Right lung (tissue), 5 donors: ENCODE results near the gene PRRT3. TPM values are rescaled to one million over a fixed set of nuclear protein-coding genes. Genes with fewer than 3 reads are reported as not detected.
"Not testable (repeated sequence)": the region's sequence is repeated elsewhere in the genome, so short reads cannot be mapped to it uniquely, and the experiment has no call there.

Source experiments
- DNase-seq, 2 donors: peaks; one replicate each; pipeline ENCODE4 v3.0.0-alpha.2; 2013
- polyA plus RNA-seq, 5 donors: library from polyadenylated mRNA; unstranded; fragments of 120-200 nt; gene quantifications; one replicate each; pipeline versions ENCODE4 v1.2.1 to v1.2.3, GENCODE V29; 2013; ENCODE audit warnings: inconsistent platforms in 1 of 5, low replicate concordance in 1 of 5; ENCODE audit not compliant: insufficient read length in 5 of 5, insufficient read depth in 1 of 5

Gene PRRT3
- polyA plus RNA-seq, 5 donors, result 2.9 to 4.7 (median 3.9) TPM

GRCh38 chr3:9899289-9899791, 52.9 kb downstream of the PRRT3 start:
- no peak for DNase-seq

- DNase-seq, result no peak
Observed at GRCh38 chr3:9898467-9899241, 53.6 kb downstream of the PRRT3 start.

GRCh38 chr3:9897408-9898372, 54.5 kb downstream of the PRRT3 start:
- DNase-seq, result peak in 1 of 2 donors; percentile 67

GRCh38 chr3:9896755-9897407, 55.3 kb downstream of the PRRT3 start:
- DNase-seq, result not testable (repeated sequence)

GRCh38 chr3:9895715-9896114, 56.5 kb downstream of the PRRT3 start:
- DNase-seq, result not testable (repeated sequence)

Other genes with a start within 250 kb of the PRRT3 start
- under 1 TPM in 4 of 5 donors, not detected in 1; 0.05 to 0.27 (median 0.23) TPM for gene CPNE9, start 248.6 kb downstream of the PRRT3 start, polyA plus RNA-seq
- gene BRPF1, start 220.7 kb downstream of the PRRT3 start, polyA plus RNA-seq, result 10 to 100 TPM; 16.8 to 25.4 (median 18.5) TPM
- gene OGG1, start 202.5 kb downstream of the PRRT3 start, polyA plus RNA-seq, result 10 to 100 TPM; 65.6 to 75.5 (median 68.7) TPM
- gene CAMK1, start 182.5 kb downstream of the PRRT3 start, polyA plus RNA-seq, result 10 to 100 TPM; 18.3 to 29.0 (median 23.1) TPM
- gene TADA3, start 159.9 kb downstream of the PRRT3 start, polyA plus RNA-seq, result 10 to 100 TPM; 66.6 to 95.1 (median 76.4) TPM
- gene ARPC4, start 159.3 kb downstream of the PRRT3 start, polyA plus RNA-seq, result 100 to 1,000 TPM in 4 of 5 donors, 10 to 100 TPM in 1; 93.6 to 118 (median 105) TPM
- 100 to 1,000 TPM in 1 of 5 donors, 10 to 100 TPM in 4; 68.4 to 116 (median 85.6) TPM for gene TTLL3, start 142.1 kb downstream of the PRRT3 start, polyA plus RNA-seq
- 10 to 100 TPM; 31.0 to 41.7 (median 36.8) TPM for gene RPUSD3, start 108.4 kb downstream of the PRRT3 start, polyA plus RNA-seq
- gene CIDEC, start 72.2 kb downstream of the PRRT3 start, polyA plus RNA-seq, result under 1 TPM in 3 of 5 donors, not detected in 2; 0.10 to 0.30 (median 0.21) TPM
- 10 to 100 TPM; 36.0 to 39.0 (median 38.7) TPM for gene JAGN1, start 61.8 kb downstream of the PRRT3 start, polyA plus RNA-seq
- gene IL17RE, start 49.6 kb downstream of the PRRT3 start, polyA plus RNA-seq, result 100 to 1,000 TPM in 2 of 5 donors, 10 to 100 TPM in 3; 74.6 to 102 (median 86.3) TPM
- gene IL17RC, start 35.3 kb downstream of the PRRT3 start, polyA plus RNA-seq, result 10 to 100 TPM; 39.8 to 56.1 (median 42.6) TPM
- 10 to 100 TPM; 37.8 to 75.1 (median 58.3) TPM for gene CRELD1, start 18.6 kb downstream of the PRRT3 start, polyA plus RNA-seq
- 10 to 100 TPM; 59.9 to 76.1 (median 70.4) TPM for gene EMC3, start 34.4 kb upstream of the PRRT3 start, polyA plus RNA-seq
- 10 to 100 TPM; 15.5 to 29.0 (median 21.6) TPM for gene FANCD2, start 74.0 kb upstream of the PRRT3 start, polyA plus RNA-seq
- gene FANCD2OS, start 155.8 kb upstream of the PRRT3 start, polyA plus RNA-seq, result under 1 TPM in 4 of 5 donors, not detected in 1; 0.36 to 0.82 (median 0.55) TPM
- 100 to 1,000 TPM; 180 to 216 (median 201) TPM for gene BRK1, start 163.3 kb upstream of the PRRT3 start, polyA plus RNA-seq
- 10 to 100 TPM; 75.9 to 89.3 (median 84.5) TPM for gene VHL, start 189.4 kb upstream of the PRRT3 start, polyA plus RNA-seq
- gene IRAK2, start 212.5 kb upstream of the PRRT3 start, polyA plus RNA-seq, result 1 to 10 TPM; 1.4 to 2.3 (median 2.0) TPM